Trophoblast cell (in vitro differentiated cells and primary cell): ENCODE results near the gene CACNA2D4.

Experiments
- DNase-seq, 2 donors: peaks; one replicate each; pipeline ENCODE4 v3.0.0-alpha.2; 2016
- H2AFZ ChIP-seq: 2 replicates; pipeline ENCODE4 v1.6.1; 2013; ENCODE audit warnings: low read length, moderate library complexity, mild to moderate bottlenecking; ENCODE audit not compliant: insufficient read depth, poor library complexity
- H2AK5ac ChIP-seq: 2 replicates; pipeline ENCODE4 v1.6.1; 2013; ENCODE audit warnings: mild to moderate bottlenecking, low read length
- H2BK120ac ChIP-seq: 2 replicates; pipeline ENCODE4 v1.6.1; 2013; ENCODE audit warnings: low read length, mild to moderate bottlenecking, moderate library complexity; ENCODE audit not compliant: insufficient read depth, poor library complexity
- H2BK12ac ChIP-seq: 2 replicates; pipeline ENCODE4 v1.6.1; 2013; ENCODE audit warnings: mild to moderate bottlenecking, low read length, moderate library complexity
- H2BK5ac ChIP-seq: 2 replicates; pipeline ENCODE4 v1.6.1; 2013; ENCODE audit warnings: low read length, low read depth, moderate library complexity, mild to moderate bottlenecking; ENCODE audit not compliant: poor library complexity
- H3K14ac ChIP-seq: 2 replicates; pipeline ENCODE4 v1.6.1; 2013; ENCODE audit warnings: mild to moderate bottlenecking, low read length
- H3K18ac ChIP-seq: 2 replicates; pipeline ENCODE4 v1.6.1; 2013; ENCODE audit warnings: mild to moderate bottlenecking, low read length
- H3K23ac ChIP-seq: 2 replicates; pipeline ENCODE4 v1.6.1; 2013; ENCODE audit warnings: low read length
- H3K27ac ChIP-seq: 2 replicates; pipeline ENCODE4 v1.5.1; 2013; ENCODE audit warnings: low read depth, mild to moderate bottlenecking, inconsistent platforms, low read length, moderate library complexity
- H3K27me3 ChIP-seq: 2 replicates; pipeline ENCODE4 v1.6.1; 2013; ENCODE audit warnings: inconsistent platforms, mild to moderate bottlenecking, low read length, moderate library complexity; ENCODE audit not compliant: insufficient read depth
- H3K36me3 ChIP-seq, 2 experiments: 1 replicate in 1 of 2; 2 replicates in 1 of 2; pipeline ENCODE4 v1.6.1; 2013; ENCODE audit warnings: low read length in 2 of 2, mild to moderate bottlenecking in 2 of 2, moderate library complexity in 1 of 2; ENCODE audit not compliant: insufficient read depth in 2 of 2, control insufficient read depth in 1 of 2
- H3K4ac ChIP-seq: 2 replicates; pipeline ENCODE4 v1.6.1; 2013; ENCODE audit warnings: low read depth, mild to moderate bottlenecking, low read length, moderate library complexity
- H3K4me1 ChIP-seq, 2 experiments: 1 replicate in 1 of 2; 2 replicates in 1 of 2; pipeline ENCODE4 v1.6.1; 2013; ENCODE audit warnings: low read length in 2 of 2, mild to moderate bottlenecking in 2 of 2, moderate library complexity in 1 of 2; ENCODE audit not compliant: insufficient read depth in 2 of 2, control insufficient read depth in 1 of 2
- H3K4me2 ChIP-seq: 2 replicates; pipeline ENCODE4 v1.6.1; 2013; ENCODE audit warnings: inconsistent platforms, mild to moderate bottlenecking, low read length, moderate library complexity
- H3K4me3 ChIP-seq: 2 replicates; pipeline ENCODE4 v1.5.1; 2013; ENCODE audit warnings: mild to moderate bottlenecking, low read depth, low read length, inconsistent platforms
- H3K79me1 ChIP-seq: one replicate; pipeline ENCODE4 v1.6.1; 2013; ENCODE audit warnings: low read length
- H3K79me2 ChIP-seq: 2 replicates; pipeline ENCODE4 v1.6.1; 2013; ENCODE audit warnings: low read length, mild to moderate bottlenecking; ENCODE audit not compliant: control insufficient read depth, insufficient read depth, poor library complexity
- H3K9ac ChIP-seq: 2 replicates; pipeline ENCODE4 v1.6.1; 2013; ENCODE audit warnings: mild to moderate bottlenecking, low read length
- H3K9me3 ChIP-seq: 2 replicates; pipeline ENCODE4 v1.6.1; 2013; ENCODE audit warnings: low read depth, mild to moderate bottlenecking, control low read depth, inconsistent platforms, low read length; ENCODE audit not compliant: insufficient read depth
- H4K12ac ChIP-seq: 2 replicates; pipeline ENCODE4 v1.6.1; 2013; ENCODE audit warnings: low read depth, mild to moderate bottlenecking, low read length, moderate library complexity
- H4K8ac ChIP-seq: 2 replicates; pipeline ENCODE4 v1.6.1; 2013; ENCODE audit warnings: low read depth, mild to moderate bottlenecking, low read length, moderate library complexity
- H4K91ac ChIP-seq: one replicate; pipeline ENCODE4 v1.6.1; 2013; ENCODE audit warnings: low read depth, mild to moderate bottlenecking, low read length, moderate library complexity
- WGBS: extraction: QIAGEN DNeasy Blood & Tissue Kit; methylation state at CpG from one replicate; pipeline ENCODE4 v1.1.7; 2013; ENCODE audit warnings: missing lambda C conversion rate; ENCODE audit not compliant: insufficient read length, insufficient coverage; ENCODE audit errors: extremely low coverage; 5-methylcytosine and 5-hydroxymethylcytosine counted together

CACNA2D4 gene

GRCh38 chr12:1776170-1776921 lies 142.1 kb downstream of the CACNA2D4 start:
- Histone ChIP-seq H3K9ac (no peak overlapping the region), H3K4ac (no peak overlapping the region), H3K4me3 (no peak overlapping the region), H3K27me3 (no peaks in the 10 kb centered on the region), H3K9me3 (no peaks in the 10 kb centered on the region), H3K36me3 (no peaks in the 10 kb centered on the region), H3K23ac (no peak overlapping the region), H2BK12ac (peak overlapping the region; percentile 82), H2BK120ac (no peak overlapping the region), H4K8ac (peak overlapping the region; percentile 18), H4K91ac (no peak overlapping the region), H4K12ac (no peak overlapping the region), H3K18ac (no peak overlapping the region), H3K79me2 (no peaks in the 10 kb centered on the region), H2AFZ (no peak overlapping the region), H3K14ac (no peak overlapping the region), H3K4me2 (peak overlapping the region; percentile 6), H3K27ac (peak overlapping the region; percentile 71), H2AK5ac (no peak overlapping the region), H3K4me1 (peaks cover 3 to 13% of the 10 kb centered on the region in 2 experiments), H3K79me1 (peaks cover 5% of the 10 kb centered on the region), H2BK5ac (peak overlapping the region; percentile 79)
- DNase-seq = peak; percentile 84 to 94
- WGBS = no CpG with 5 or more reads among the region's 4 CpGs

- peaks cover 2% of the 10 kb centered on the region in 2 experiments for H3K36me3 ChIP-seq
- no peak overlapping the region for H3K9ac ChIP-seq
- peaks cover 3 to 13% of the 10 kb centered on the region in 2 experiments for H3K4me1 ChIP-seq
These were observed 144.4 kb downstream of the CACNA2D4 start for GRCh38 chr12:1773937-1774655.

GRCh38 chr12:1769809-1770494 lies 148.5 kb downstream of the CACNA2D4 start:
- H3K9ac ChIP-seq = no peak overlapping the region
- no peak overlapping the region for H3K27ac ChIP-seq
- no peak overlapping the region for H3K14ac ChIP-seq
- H3K4ac ChIP-seq = no peak overlapping the region
- WGBS = no CpG with 5 or more reads among the region's 8 CpGs
- H4K8ac ChIP-seq = no peak overlapping the region
- no peak overlapping the region for H3K4me3 ChIP-seq
- no peaks in the 10 kb centered on the region for H3K79me1 ChIP-seq
- H3K18ac ChIP-seq = no peak overlapping the region
- no peaks in the 10 kb centered on the region for H3K79me2 ChIP-seq
- H3K23ac ChIP-seq = no peak overlapping the region
- peaks cover 2% of the 10 kb centered on the region for H3K9me3 ChIP-seq
- H2BK120ac ChIP-seq = no peak overlapping the region
- H3K27me3 ChIP-seq = no peaks in the 10 kb centered on the region
- H3K4me1 ChIP-seq = peaks cover 0 to 4% of the 10 kb centered on the region in 2 experiments
- H2AFZ ChIP-seq = no peak overlapping the region
- peaks cover 2% of the 10 kb centered on the region in 2 experiments for H3K36me3 ChIP-seq
- no peak overlapping the region for H3K4me2 ChIP-seq
- H2BK5ac ChIP-seq = no peak overlapping the region
- H2AK5ac ChIP-seq = no peak overlapping the region
- H4K91ac ChIP-seq = no peak overlapping the region
- no peak for DNase-seq
- H2BK12ac ChIP-seq = no peak overlapping the region
- no peak overlapping the region for H4K12ac ChIP-seq

More at GRCh38 chr12:1773937-1774655, 144.4 kb downstream of the CACNA2D4 start:
- no peak overlapping the region for H2AK5ac ChIP-seq
- H4K8ac ChIP-seq = no peak overlapping the region
- no peak for DNase-seq
- no peak overlapping the region for H2BK12ac ChIP-seq
- H2AFZ ChIP-seq = no peak overlapping the region
- H3K4ac ChIP-seq = no peak overlapping the region
- peak overlapping the region; percentile 40 for H3K27ac ChIP-seq
- WGBS = no CpG with 5 or more reads among the region's 4 CpGs
- H3K4me3 ChIP-seq = no peak overlapping the region
- no peak overlapping the region for H3K18ac ChIP-seq
- H3K9me3 ChIP-seq = peaks cover 2% of the 10 kb centered on the region
- H3K23ac ChIP-seq = no peak overlapping the region
- H3K79me1 ChIP-seq = peaks cover 5% of the 10 kb centered on the region
- no peak overlapping the region for H3K14ac ChIP-seq
- no peak overlapping the region for H4K91ac ChIP-seq
- no peak overlapping the region for H2BK5ac ChIP-seq
- H4K12ac ChIP-seq = no peak overlapping the region
- no peak overlapping the region for H3K4me2 ChIP-seq
- H3K27me3 ChIP-seq = no peaks in the 10 kb centered on the region
- H3K79me2 ChIP-seq = no peaks in the 10 kb centered on the region
- peak overlapping the region; percentile 22 for H2BK120ac ChIP-seq

- Histone ChIP-seq H3K23ac (no peak overlapping the region), H3K14ac (no peak overlapping the region), H3K79me1 (no peaks in the 10 kb centered on the region), H3K27me3 (no peaks in the 10 kb centered on the region), H3K9ac (no peak overlapping the region), H4K91ac (no peak overlapping the region), H3K4me1 (no peaks in the 10 kb centered on the region), H3K4me3 (no peak overlapping the region), H3K9me3 (peaks cover 2% of the 10 kb centered on the region), H3K79me2 (no peaks in the 10 kb centered on the region), H2AK5ac (no peak overlapping the region), H2AFZ (no peak overlapping the region), H2BK12ac (no peak overlapping the region), H3K36me3 (peaks cover 2% of the 10 kb centered on the region in 2 experiments), H3K18ac (no peak overlapping the region), H3K4ac (no peak overlapping the region), H3K27ac (no peak overlapping the region), H2BK120ac (no peak overlapping the region), H4K12ac (no peak overlapping the region), H3K4me2 (no peak overlapping the region), H4K8ac (no peak overlapping the region), H2BK5ac (no peak overlapping the region)
- no CpG with 5 or more reads among the region's 1 CpG for WGBS
- DNase-seq = no peak
These were observed 149.8 kb downstream of the CACNA2D4 start for GRCh38 chr12:1768615-1769014.
